HEK293 (cell line): ENCODE data around the gene CCT6B.

Source experiments
- CTCF ChIP-seq: fragments of 450-650 bp; formaldehyde crosslinking; IDR thresholded peaks from 2 replicates; pipeline ENCODE4 v1.5.1; 2016; ENCODE audit warnings: missing biosample characterization, missing genetic modification characterization
- REST ChIP-seq: fragments of 450-650 bp; formaldehyde crosslinking; IDR thresholded peaks from 2 replicates; pipeline ENCODE4 v1.5.1; 2016; ENCODE audit warnings: missing biosample characterization, missing genetic modification characterization
- ZBTB26 ChIP-seq: fragments of 450-650 bp; formaldehyde crosslinking; optimal IDR thresholded peaks from 2 replicates; pipeline ENCODE3; 2016; ENCODE audit warnings: missing biosample characterization, mild to moderate bottlenecking, missing genetic modification characterization
- ZNF138 ChIP-seq: fragments of 450-650 bp; formaldehyde crosslinking; IDR thresholded peaks from 2 replicates; pipeline ENCODE4 v1.5.1; 2016; ENCODE audit warnings: missing biosample characterization, missing genetic modification characterization, borderline replicate concordance
- ZNF202 ChIP-seq: fragments of 450-650 bp; formaldehyde crosslinking; IDR thresholded peaks from 2 replicates; pipeline ENCODE4 v1.5.1; 2016; ENCODE audit warnings: missing biosample characterization, missing genetic modification characterization, borderline replicate concordance
- ZNF23 ChIP-seq: fragments of 450-650 bp; formaldehyde crosslinking; IDR thresholded peaks from 2 replicates; pipeline ENCODE4 v1.5.1; 2016; ENCODE audit warnings: missing biosample characterization, missing genetic modification characterization, borderline replicate concordance
- ZNF624 ChIP-seq: fragments of 450-650 bp; formaldehyde crosslinking; IDR thresholded peaks from 2 replicates; pipeline ENCODE4 v1.5.1; 2017; ENCODE audit warnings: missing biosample characterization, missing genetic modification characterization
- ZNF639 ChIP-seq: fragments of 450-650 bp; formaldehyde crosslinking; IDR thresholded peaks from 2 replicates; pipeline ENCODE4 v1.5.1; 2016; ENCODE audit warnings: missing biosample characterization, missing genetic modification characterization

- TF ChIP-seq ZNF202 = no peak
- no peak for TF ChIP-seq ZBTB26 (tag by site-specific recombination)
- TF ChIP-seq ZNF624 (tag by site-specific recombination) = no peak
- no peak for TF ChIP-seq ZNF138 (tag by site-specific recombination)
- TF ChIP-seq CTCF = no peak
- no peak for TF ChIP-seq ZNF23 (tag by site-specific recombination)
- no peak for TF ChIP-seq REST
- no peak for TF ChIP-seq ZNF639 (tag by site-specific recombination)
Measured at GRCh38 chr17:35003778-35004177, 42.5 kb upstream of the CCT6B start.
